WI38 (cell line): Measurements from ENCODE around the gene CD86.

ENCODE experiments used
- H3K4me3 ChIP-seq: 2 replicates; pipeline ENCODE4 v1.5.1; 2011; ENCODE audit warnings: low read depth, mild to moderate bottlenecking, control low read depth, low read length
- CTCF ChIP-seq: IDR thresholded peaks from 2 replicates; pipeline ENCODE4 v1.5.1; 2012; ENCODE audit warnings: low read depth, mild to moderate bottlenecking, control low read depth, low read length

The CD86 gene

GRCh38 chr3:122076491-122077292 is 21.5 kb downstream of the CD86 start:
- no peak for TF ChIP-seq CTCF
- no peak overlapping the region for H3K4me3 ChIP-seq

GRCh38 chr3:122077293-122078234 is 22.4 kb downstream of the CD86 start:
- TF ChIP-seq CTCF: no peak
- H3K4me3 ChIP-seq: no peak overlapping the region

- no peak for TF ChIP-seq CTCF
- H3K4me3 ChIP-seq: no peak overlapping the region
These were observed 23.2 kb downstream of the CD86 start for GRCh38 chr3:122078235-122078935.

GRCh38 chr3:122079524-122080206 is 24.5 kb downstream of the CD86 start:
- TF ChIP-seq CTCF: no peak
- no peak overlapping the region for H3K4me3 ChIP-seq

- TF ChIP-seq CTCF: no peak
- no peak overlapping the region for H3K4me3 ChIP-seq
These were observed 25.0 kb downstream of the CD86 start for GRCh38 chr3:122080207-122080587.

- no peak for TF ChIP-seq CTCF
- H3K4me3 ChIP-seq: no peak overlapping the region
These were observed 26.5 kb downstream of the CD86 start for GRCh38 chr3:122081543-122082247.
